Cardiac septum (tissue), 1 donor: Measurements from ENCODE around the gene ADSS1. TPM values are rescaled to one million over a fixed set of nuclear protein-coding genes. Genes with fewer than 3 reads are reported as not detected.

ENCODE experiments used
- DNase-seq: peaks from one replicate; pipeline ENCODE4 v3.0.0-alpha.2; 2020; ENCODE audit warnings: low spot score
- intact Hi-C: fragments of 100-400 bp; cut with DNase I; formaldehyde crosslinking; loops from one replicate; pipeline ENCODE4 v1.14.0; 2022
- total RNA-seq: library from RNA; stranded (reverse); fragmentation: NEBNext Ultra II Directional; extraction: Animal tissue kit (Norgen Biotek cat#: 25700); gene quantifications from one replicate; pipeline ENCODE4 v1.2.1, GENCODE V29; 2021
- donor health status: DM: no; HTN: no; CAD: no.

The ADSS1 gene
- total RNA-seq, 1 donor from 2014 or later, result 114 TPM

DNA sequence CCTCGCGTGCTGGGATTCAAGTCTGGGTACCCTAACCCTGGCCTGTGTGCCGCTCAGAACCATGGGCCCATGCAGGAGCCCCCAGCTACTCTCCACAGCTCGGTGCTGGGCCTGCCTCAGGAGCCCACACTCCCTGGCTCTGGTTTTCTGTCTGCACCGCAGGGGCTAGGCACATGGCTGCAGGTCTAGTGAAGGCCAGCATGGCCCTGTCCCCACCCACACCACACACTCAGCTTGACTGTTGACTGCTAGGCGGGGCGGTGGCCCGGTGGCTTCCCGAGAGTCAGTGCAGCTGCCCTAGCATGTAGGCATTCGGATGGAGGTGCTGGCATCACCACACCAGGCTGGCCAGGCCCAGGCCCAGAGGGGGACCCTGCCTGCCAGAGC lies 26.7 kb upstream of the ADSS1 start:
- intact Hi-C loops, result loop anchor here (5.0 kb wide), 1 partner anchor 40 kb away; no protein-coding TSS in a partner anchor
- no peak for DNase-seq

DNA sequence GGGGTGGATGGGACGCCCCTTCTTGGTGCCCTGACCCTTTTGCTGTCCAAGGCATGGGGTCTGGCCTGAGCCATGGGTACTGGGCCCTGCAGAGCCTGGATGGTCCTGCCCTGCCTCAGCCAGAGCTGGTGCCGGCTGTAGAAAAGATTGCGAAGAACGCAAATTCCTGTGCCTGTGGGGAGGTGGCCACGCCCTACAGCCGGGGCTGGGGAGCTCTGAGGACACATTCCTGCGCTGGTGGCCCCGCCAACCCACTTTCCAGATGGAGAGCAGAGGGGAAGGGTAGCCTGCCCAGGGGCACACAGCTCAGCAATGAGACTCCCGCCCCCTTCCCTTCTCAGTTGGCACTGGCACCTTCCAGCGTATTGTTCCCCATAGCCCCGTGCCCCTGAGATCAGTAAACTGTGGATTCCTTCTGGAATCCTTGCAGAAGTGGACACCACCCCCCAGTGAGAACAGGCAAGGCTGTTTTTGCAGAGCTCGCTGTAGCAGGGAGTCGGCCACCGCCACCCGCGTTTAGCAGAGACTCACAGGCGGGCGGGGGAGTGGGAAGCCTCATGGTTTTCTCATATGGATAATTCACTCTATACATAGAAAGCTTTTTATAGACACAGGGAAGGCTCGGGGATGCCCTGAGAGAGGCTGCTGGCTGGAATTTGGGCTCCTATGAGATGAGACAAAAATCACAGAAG lies 26.0 kb upstream of the ADSS1 start:
- intact Hi-C loops, result loop anchor here (5.0 kb wide), 1 partner anchor 41 kb away; no protein-coding TSS in a partner anchor
- no peak for DNase-seq

DNA sequence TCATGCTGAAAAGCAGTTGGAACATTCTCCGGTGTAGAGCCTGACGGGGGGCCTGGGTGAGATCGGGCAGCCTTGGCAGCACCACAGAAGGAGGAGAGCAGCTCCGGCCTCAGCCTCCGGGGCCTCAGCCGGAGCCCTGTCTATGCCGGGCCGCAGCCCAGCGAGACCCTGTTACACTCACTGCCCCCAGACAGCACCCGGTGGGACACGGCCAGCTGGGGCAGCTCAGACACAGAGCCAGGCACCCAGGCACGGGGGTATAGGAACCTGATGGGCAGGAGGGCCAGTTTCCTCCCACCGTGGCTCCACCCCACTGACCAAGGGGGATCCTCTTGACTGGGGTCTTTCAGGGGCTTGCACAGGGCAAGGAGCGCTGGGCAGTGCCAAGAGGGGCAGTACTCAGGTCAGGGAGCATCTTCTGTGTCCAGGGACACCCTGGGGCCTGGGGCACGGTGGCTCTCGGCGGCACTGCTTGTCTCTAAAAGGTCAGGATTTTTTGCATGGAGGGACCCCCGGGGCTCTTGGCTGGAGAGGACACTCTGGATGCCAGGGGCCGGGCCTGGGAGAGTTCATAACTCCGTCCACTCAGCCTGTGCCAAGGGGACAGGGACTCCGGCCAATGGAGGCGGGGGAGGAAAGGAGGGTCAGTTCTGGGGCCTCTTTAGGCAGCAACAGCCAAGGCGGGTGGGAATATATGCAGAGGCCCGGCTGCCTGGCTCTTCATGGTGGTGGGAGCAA lies 25.2 kb upstream of the ADSS1 start:
- no peak for DNase-seq

DNA sequence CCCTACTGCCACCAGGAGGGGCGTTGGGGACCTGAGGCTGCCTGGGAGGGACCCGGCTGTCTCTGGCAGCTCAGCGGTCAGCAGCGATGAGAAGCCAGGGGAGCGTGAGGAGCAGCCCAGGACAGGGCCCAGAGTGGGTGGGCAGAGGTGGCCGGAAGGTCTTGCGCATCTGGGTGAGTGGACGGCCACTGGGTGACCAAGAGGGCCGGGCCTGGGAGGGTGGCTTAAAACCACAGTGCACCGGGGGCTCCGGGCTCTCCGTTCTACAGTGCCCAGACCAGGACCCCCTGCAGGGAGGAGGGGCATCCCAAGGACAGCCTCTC lies 24.6 kb upstream of the ADSS1 start:
- intact Hi-C loops, result loop anchor here (5.0 kb wide), 1 partner anchor 42 kb away; no protein-coding TSS in a partner anchor
- DNase-seq, result no peak

More for the DNA sequence above, 25.2 kb upstream of the ADSS1 start:
- intact Hi-C loops, result loop anchor here (5.0 kb wide), 1 partner anchor 42 kb away; no protein-coding TSS in a partner anchor

DNA sequence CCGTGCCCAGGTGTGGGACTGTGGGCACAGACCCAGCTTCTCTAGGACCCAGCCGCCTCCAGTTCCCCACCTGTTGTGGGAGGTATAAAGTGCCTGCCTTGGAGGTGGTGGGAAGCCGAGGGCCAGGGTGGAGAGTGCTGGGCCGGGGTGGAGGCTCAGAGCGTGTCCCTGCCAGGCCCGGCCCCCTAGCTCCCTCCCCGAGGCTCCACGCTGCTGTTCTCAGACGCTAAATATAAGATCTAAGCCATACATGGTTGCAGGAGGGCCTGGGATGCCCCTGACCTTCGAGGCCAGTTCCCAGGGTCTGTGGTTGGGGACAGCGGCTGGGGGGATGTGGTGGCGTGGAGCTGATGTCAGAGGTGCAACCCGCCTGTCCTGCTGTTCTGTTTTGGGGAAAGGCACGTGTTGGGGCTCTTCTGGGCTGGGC lies 23.8 kb upstream of the ADSS1 start:
- intact Hi-C loops, result no loop called here
- no peak for DNase-seq

DNA sequence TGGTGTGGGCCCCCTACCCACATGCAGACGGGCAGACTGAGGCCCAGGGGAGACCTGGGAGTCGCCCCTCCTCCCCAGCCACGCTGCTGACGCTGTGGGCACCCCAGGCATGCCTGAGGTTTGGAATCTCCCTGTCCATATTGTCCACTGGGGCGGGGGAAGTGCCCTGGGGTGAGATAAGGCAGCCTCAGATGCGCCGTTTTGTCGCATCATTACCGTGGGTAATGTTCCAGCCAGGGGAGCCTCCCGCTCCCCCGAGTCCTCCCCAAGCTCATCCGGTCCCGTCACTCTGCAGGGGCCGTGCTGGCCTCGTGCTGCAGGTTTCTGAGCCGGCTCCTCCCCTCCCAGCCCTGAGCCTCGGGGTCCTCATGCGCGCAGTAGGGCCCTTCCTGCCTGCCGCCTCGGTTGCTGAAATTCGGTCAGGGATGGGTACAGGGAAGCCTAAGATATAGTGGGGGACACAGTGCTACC lies 23.2 kb upstream of the ADSS1 start:
- no peak for DNase-seq
- intact Hi-C loops, result no loop called here

DNA sequence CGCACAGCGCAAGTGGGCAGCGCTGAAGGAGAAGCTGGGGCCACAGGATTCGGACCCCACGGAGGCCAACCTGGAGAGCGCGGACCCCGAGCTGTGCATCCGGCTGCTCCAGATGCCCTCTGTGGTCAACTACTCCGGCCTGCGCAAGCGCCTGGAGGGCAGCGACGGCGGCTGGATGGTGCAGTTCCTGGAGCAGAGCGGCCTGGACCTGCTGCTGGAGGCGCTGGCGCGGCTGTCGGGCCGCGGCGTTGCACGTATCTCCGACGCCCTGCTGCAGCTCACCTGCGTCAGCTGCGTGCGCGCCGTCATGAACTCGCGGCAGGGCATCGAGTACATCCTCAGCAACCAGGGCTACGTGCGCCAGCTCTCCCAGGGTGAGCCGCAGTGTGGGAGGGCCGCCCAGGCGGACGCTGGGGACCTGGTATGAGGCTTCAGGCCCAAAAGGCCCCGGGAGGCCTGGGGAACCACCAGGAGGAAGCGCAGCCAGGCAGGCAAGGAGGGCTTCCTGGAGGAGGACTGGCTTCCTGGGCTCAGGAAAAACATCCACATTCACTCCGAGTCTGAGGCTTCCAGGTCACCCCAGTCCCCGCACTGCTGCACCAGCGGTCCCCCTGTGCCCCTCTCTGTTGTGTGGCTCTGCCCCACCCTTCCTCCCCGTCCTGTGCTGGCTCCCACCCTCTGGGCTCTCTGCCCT lies 22.5 kb upstream of the ADSS1 start:
- intact Hi-C loops, result no loop called here
- DNase-seq, result no peak

DNA sequence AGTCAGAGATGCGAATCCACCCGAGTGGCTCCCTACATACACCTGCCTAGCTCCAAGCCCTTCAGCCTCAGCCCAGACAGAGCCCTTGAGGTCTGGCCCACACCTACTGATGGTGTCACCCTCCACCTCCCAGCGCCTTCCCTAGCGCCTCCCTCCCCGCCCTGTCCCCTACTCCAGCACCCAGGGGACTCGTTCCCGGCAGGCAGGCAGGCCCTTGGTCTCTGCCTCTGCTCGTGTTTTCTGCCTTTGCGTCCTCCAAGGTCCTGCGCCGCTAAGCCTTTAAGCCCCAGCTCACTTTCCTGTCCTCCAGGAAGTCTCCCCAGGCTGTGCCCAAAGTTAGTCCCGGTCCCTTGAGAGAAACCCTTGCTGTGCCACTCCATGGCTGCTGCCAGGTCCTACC lies 21.9 kb upstream of the ADSS1 start:
- DNase-seq, result no peak
- intact Hi-C loops, result no loop called here

DNA sequence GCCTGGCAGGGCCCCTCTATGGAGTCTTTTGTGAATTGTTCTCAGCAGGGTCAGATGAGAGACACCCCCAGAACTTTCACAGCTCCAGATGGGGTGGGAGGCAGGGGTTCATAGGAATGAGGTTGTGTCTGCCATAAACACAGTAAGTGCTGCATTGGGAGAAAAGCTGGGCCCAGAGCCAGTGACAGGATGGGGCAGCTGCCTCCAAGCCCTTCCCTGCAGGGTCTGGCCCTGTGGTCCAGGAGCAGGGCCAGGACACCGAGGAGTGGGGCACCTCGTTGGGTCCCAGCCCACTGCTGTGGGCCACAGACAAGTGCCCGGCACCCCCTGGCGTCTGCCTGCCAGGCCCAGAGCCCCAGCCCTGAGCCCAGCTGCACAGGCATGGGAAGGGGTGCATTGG lies 21.4 kb upstream of the ADSS1 start:
- intact Hi-C loops, result no loop called here
- no peak for DNase-seq

DNA sequence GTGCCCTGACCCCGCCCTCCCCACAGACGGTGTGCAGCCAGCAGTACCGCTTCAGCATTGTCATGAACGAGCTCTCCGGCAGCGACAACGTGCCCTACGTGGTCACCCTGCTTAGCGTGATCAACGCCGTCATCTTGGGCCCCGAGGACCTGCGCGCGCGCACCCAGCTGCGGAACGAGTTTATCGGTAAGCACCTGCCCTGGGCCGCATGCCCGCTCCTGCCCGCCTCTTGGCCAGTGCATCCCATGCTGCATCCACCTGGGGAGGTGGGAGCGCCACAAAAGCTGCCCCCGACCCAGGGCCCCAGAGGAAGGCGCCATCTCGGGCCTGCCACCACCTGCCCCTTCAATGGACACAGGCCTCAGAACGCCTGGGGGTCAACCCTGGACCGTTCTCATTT lies 20.8 kb upstream of the ADSS1 start:
- no peak for DNase-seq
- intact Hi-C loops, result no loop called here

DNA sequence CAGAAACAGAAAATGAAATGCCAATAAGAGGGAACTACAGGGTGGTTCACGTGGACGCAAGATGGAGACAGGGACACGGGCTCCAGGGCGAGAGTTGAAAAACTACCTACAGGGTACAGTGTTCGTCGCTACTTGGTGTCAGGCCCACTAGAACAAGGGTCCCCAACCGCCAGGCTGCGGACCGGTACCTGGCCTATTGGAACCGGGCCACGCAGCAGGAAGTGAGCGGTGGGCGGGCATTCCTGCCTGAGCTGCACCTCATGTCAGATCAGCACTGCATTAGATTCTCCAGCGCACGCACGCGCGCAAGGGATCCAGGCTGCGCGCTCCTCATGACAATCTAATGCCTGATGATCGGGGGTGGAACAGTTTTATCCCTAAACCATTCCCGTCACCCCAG lies 19.8 kb upstream of the ADSS1 start:
- no peak for DNase-seq
- intact Hi-C loops, result no loop called here

DNA sequence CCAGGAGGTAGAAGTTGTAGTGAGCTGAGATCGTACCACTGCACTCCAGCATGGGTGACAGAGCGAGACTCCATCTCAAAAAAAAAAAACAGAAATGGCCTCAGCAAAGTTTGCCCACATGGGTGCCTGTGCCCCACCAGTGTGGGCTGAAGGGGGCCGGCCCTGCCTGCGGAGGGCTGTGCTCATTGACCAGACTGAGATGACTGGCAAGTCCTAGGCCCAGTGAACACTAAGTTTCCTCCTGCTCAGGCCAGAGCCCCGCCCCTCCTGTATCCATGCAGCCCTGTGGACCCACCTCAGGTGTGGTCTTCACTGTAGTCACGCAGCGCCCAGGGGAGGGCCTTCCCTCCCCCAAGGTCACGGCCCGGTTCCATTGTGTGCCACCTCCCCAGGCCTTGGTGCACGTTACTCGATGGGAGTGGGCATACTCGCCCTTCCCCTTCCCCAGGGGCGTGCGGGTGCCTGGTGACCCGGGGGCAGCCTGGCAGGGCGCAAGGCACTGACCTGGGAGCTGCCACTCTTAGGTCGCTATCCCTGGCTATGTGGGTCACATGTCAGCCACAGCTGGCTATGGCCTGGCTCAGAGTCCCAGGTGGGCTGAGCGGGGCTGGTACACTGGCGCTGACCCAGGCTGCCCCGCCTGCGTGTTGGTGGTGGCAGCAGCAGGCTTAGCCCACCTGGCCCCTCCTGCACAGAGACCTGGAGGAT lies 18.5 kb upstream of the ADSS1 start:
- no peak for DNase-seq
- intact Hi-C loops, result no loop called here

DNA sequence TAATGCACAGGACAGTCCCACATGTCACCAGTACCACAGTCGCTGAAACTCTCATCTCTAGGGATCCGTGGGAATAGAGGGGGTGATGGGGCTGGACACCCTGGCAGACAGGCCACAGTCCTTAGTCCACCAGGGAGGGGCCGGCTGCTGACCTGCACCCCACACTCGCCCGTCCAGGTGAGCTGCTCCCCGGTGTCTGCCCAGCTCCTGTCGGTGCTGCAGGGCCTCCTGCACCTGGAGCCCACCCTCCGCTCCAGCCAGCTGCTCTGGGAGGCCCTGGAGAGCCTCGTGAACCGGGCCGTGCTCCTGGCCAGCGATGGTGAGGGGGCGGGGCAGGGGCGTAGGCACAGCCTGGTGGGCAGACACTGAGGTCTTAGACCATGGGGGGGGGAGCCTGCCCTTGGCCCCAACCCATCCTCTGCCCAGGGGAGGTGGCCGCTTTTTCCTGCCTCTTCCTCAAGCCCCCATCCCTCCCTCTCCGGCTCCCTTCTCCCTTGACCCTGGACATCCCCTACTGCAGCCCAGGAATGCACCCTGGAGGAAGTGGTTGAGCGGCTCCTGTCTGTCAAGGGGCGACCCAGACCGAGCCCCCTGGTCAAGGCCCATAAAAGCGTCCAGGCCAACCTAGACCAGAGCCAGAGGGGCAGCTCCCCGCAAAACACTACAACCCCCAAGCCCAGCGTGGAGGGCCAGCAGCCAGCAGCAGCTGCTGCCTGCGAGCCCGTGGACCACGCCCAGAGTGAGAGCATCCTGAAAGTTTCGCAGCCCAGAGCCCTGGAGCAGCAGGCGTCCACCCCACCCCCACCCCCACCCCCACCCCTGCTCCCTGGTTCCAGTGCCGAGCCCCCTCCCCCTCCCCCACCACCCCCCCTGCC lies 17.1 kb upstream of the ADSS1 start:
- intact Hi-C loops, result no loop called here
- no peak for DNase-seq

DNA sequence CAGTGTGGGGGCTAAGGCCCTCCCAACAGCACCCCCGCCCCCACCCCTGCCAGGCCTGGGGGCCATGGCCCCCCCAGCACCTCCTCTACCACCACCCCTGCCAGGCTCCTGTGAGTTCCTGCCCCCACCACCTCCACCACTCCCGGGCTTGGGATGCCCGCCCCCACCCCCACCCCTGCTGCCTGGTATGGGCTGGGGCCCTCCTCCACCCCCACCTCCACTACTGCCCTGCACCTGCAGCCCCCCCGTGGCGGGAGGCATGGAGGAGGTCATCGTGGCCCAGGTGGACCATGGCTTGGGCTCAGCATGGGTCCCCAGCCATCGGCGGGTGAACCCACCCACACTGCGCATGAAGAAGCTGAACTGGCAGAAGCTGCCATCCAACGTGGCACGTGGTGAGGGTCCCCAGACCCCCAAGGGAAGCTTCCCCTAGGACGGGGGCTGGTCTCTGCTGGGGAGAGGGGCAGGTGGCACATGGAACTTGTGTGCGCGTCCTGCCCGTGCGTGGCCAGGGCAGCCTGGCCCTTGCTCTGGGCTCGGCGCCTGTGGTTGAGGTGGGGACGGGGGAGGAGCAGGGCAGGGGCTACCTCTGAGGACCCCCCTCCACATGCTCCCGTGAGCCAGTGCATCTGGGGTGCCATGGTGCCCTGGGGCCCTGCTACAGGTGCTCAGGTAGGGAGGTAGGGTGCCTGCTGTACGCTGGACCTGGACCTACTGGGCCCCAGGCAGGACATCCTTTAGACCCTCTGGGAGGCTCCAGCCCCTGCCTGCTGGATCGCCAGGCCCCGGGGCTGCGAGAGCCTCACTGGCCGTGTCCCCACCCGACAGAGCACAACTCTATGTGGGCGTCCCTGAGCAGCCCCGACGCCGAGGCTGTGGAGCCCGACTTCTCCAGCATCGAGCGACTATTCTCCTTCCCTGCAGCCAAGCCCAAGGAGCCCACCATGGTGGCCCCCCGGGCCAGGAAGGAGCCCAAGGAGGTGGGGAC lies 16.1 kb upstream of the ADSS1 start:
- intact Hi-C loops, result no loop called here
- DNase-seq, result no peak

DNA sequence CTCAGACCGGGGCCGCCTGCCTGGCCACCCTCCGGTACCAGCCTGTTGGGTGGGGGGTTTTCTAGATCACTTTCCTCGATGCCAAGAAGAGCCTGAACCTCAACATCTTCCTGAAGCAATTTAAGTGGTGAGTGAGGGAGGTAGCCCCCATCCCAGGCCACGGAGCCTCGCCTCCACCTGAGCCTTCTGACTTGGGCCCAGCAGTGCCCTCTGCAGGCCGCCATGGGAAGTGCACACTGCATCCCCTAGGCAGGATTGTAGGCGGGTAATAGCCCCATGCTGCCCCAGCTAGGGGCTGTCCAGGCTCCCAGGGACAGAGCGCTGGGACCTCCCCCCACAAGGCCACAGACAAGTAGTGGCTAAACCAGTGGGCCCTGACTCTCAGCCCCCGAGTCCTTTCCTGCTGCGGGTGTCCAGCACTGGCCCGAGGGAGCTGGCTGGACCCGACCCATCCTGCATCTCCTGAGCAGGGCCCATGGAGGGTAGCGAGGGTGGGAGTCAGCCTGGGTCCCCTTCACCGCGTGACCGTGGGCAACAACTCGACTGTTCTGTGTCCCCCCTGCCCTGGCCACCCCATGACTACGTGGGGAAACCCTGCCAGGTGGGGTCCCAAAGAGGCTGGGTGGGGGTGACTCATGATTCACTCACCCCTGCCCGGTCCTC lies 15.3 kb upstream of the ADSS1 start:
- no peak for DNase-seq
- intact Hi-C loops, result loop anchor here (1.0 kb wide), 1 partner anchor 58 kb away; no protein-coding TSS in a partner anchor

DNA sequence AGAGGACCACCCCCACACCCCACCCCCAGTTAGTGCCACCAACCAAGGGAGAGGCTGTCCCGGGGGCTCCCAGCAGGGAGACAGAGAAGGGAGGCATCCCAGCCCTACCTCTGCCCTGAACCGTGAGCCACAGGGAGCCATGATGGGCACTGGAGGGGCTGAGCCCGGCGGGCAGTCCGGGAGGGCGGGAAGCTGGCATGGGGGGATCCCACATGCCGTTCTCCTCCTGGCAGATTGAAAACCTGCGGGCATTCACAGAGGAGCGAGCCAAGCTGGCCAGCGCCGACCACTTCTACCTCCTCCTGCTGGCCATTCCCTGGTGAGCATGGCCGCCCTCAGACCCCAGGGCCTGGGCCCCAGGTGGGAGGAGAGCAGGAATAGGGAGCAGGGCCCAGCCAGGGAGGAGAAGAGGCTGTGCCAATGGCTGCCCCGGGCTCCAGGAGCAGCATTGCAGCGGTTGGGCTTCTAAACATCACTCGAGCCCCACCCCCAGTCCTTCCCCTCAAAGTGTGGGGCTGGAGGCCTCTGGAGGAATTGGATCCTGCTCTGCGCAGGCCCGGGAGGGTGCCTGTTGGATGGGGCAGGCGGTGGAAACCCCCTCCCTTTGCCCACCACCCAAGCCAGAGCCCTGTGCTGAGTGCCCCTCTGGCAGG lies 14.5 kb upstream of the ADSS1 start:
- intact Hi-C loops, result loop anchor here (1.0 kb wide), 1 partner anchor 59 kb away; no protein-coding TSS in a partner anchor
- DNase-seq, result no peak
